Measurements from ENCODE around the gene ARHGEF19. TPM values are rescaled to one million over a fixed set of nuclear protein-coding genes. Genes with fewer than 3 reads are reported as not detected.

The ARHGEF19 gene
- total and polyA plus RNA-seq, 9 of the 15 experiments (the other 6 are each of a cell fraction or from before 2014, with no cell fraction given), result 0.73 to 21.0 (median 5.2) TPM

DNA sequence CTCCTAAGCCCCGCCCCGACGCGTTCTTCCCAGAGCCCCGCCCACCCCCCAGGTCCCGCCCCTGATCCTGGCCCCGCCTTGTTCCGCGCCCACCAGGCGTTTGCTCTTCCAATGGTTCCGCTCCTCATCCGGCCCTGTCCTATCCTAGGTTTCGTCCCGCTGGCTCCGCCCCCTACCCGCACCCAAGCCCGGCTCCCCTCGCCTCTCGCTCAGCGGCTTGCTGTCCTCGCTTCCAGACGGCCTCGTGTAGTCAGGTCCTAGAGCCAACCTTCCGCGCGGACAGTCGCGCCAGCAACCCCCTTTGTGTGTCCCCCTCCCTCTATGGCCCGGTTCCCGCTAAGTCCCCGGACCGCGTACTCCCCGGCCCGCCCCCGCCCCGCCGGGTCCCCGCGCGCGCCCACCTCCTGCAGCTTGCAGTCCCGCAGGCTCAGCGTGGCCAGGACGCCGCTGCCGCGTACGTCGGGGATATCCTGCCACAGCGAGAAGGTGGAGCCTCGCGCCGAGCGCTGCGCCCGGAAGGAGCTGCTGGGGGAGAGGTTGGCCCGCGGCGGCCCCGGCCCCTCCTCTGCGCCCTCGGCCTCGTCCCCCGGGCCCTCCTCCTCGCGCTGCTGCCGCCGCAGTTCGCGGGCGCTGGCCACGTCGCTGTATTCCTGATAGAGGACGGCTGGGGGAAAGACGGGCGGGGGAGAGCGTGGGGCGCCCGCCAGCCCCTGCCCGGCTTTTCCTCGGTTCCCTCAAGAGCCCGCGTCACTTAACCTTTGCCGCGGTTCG is 5.7 kb downstream of the ARHGEF19 start (continued):
- TF ChIP-seq, protein P1, sequence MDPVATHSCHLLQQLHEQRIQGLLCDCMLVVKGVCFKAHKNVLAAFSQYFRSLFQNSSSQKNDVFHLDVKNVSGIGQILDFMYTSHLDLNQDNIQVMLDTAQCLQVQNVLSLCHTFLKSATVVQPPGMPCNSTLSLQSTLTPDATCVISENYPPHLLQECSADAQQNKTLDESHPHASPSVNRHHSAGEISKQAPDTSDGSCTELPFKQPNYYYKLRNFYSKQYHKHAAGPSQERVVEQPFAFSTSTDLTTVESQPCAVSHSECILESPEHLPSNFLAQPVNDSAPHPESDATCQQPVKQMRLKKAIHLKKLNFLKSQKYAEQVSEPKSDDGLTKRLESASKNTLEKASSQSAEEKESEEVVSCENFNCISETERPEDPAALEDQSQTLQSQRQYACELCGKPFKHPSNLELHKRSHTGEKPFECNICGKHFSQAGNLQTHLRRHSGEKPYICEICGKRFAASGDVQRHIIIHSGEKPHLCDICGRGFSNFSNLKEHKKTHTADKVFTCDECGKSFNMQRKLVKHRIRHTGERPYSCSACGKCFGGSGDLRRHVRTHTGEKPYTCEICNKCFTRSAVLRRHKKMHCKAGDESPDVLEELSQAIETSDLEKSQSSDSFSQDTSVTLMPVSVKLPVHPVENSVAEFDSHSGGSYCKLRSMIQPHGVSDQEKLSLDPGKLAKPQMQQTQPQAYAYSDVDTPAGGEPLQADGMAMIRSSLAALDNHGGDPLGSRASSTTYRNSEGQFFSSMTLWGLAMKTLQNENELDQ (CRISPR knock-in tag; IDR thresholded peaks at IDR 0.05; ENCODE audit: borderline replicate concordance), result no peak
- peak; percentile 11 to 91; a peak in 2 of 4 replicates for TF ChIP-seq MAZ (CRISPR knock-in tag; conservative IDR thresholded peaks at IDR 0.05 in 1 of 2, IDR thresholded peaks at IDR 0.05 in 1 of 2)
- no peak for TF ChIP-seq BCLAF1 (IDR thresholded peaks at IDR 0.05; ENCODE audit: borderline replicate concordance in 1 of 2, control insufficient read depth in 1 of 2, low read depth in 2 of 2, low read length in 1 of 2)
- no peak for TF ChIP-seq ZNF561 (CRISPR knock-in tag; conservative IDR thresholded peaks at IDR 0.05)
- TF ChIP-seq, protein P2, sequence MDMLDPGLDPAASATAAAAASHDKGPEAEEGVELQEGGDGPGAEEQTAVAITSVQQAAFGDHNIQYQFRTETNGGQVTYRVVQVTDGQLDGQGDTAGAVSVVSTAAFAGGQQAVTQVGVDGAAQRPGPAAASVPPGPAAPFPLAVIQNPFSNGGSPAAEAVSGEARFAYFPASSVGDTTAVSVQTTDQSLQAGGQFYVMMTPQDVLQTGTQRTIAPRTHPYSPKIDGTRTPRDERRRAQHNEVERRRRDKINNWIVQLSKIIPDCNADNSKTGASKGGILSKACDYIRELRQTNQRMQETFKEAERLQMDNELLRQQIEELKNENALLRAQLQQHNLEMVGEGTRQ (CRISPR knock-in tag; IDR thresholded peaks at IDR 0.05), result no peak
- TF ChIP-seq ZNF507 (tag; conservative IDR thresholded peaks at IDR 0.05), result no peak
- no peak for TF ChIP-seq KAT8 (IDR thresholded peaks at IDR 0.05; ENCODE audit: low read depth)
- no peak for TF ChIP-seq KHSRP (IDR thresholded peaks at IDR 0.05)
- peak; percentile 92 for TF ChIP-seq THRB (CRISPR knock-in tag; conservative IDR thresholded peaks at IDR 0.05)
- TF ChIP-seq SLC30A9 (CRISPR knock-in tag; IDR thresholded peaks at IDR 0.05), result no peak
- TF ChIP-seq SAFB (IDR thresholded peaks at IDR 0.05; ENCODE audit: borderline replicate concordance, low read depth, low read length), result peak; percentile 76
- TF ChIP-seq MED1 (CRISPR knock-in tag; IDR thresholded peaks at IDR 0.05; ENCODE audit: borderline replicate concordance), result no peak
- no peak for TF ChIP-seq ARID3A (IDR thresholded peaks at IDR 0.05; ENCODE audit: borderline replicate concordance, low read depth, low read length)
- TF ChIP-seq PURB (CRISPR knock-in tag; IDR thresholded peaks at IDR 0.05; ENCODE audit: low read depth), result no peak
- no peak; the same call in 1 of the 2 replicates for TF ChIP-seq PML (IDR thresholded peaks at IDR 0.05; ENCODE audit: low read length)
- TF ChIP-seq ELF1 (tag; IDR thresholded peaks at IDR 0.05), result peak; percentile 79; the same call in 1 of the 2 replicates

Data from K562 (cell line).